IMR-90 (cell line): ENCODE measurements around the gene SLIT3. TPM values are rescaled to one million over a fixed set of nuclear protein-coding genes. Genes with fewer than 3 reads are reported as not detected.

Experiments used
- ATAC-seq: fragments of 200-7000 bp; cut with Tn5 transposase; 2 replicates; pipeline ENCODE4 v1.9.1; 2020; ENCODE audit warnings: low read depth, mild to moderate bottlenecking, moderate library complexity
- BruUV-seq: library from RNA; stranded (reverse); fragments of 400-500 nt; replicated peaks from 2 replicates; lab custom pipeline; 2021; lab: Mats Ljungman, UMichigan
- CTCF ChIA-PET: fragments of 300-600 bp; formaldehyde crosslinking; extraction: SDS; loops from one replicate; lab custom pipeline; 2021; ENCODE audit warnings: antibody characterized with exemption; lab: Yijun Ruan, JAX
- POLR2A ChIA-PET: fragments of 300-600 bp; sonication (Branson Sonifier 250); formaldehyde crosslinking; loops from one replicate; lab custom pipeline; 2022; ENCODE audit warnings: antibody characterized with exemption; ENCODE audit not compliant: unreplicated experiment; lab: Charles Lee
- DNase-seq: peaks from one replicate; pipeline ENCODE4 v3.0.0; 2013
- H2AFZ ChIP-seq: replicated peaks from 2 replicates; pipeline ENCODE3; 2013; ENCODE audit warnings: low read length, mild to moderate bottlenecking; ENCODE audit not compliant: poor library complexity
- H2AK5ac ChIP-seq: 2 replicates; pipeline ENCODE4 v1.6.1; 2013; ENCODE audit warnings: low read depth, low read length, inconsistent platforms
- H2AK9ac ChIP-seq: replicated peaks from 2 replicates; pipeline ENCODE3; 2013; ENCODE audit warnings: mild to moderate bottlenecking, low read depth, low read length, moderate library complexity; ENCODE audit not compliant: poor library complexity
- H2BK120ac ChIP-seq: 2 replicates; pipeline ENCODE4 v1.6.1; 2013; ENCODE audit warnings: low read depth, low read length, inconsistent platforms
- H2BK15ac ChIP-seq: 3 replicates; pipeline ENCODE4 v1.6.1; 2013; ENCODE audit warnings: low read depth, low read length, inconsistent platforms
- H2BK20ac ChIP-seq: 2 replicates; pipeline ENCODE4 v1.6.1; 2013; ENCODE audit warnings: low read depth, mild to moderate bottlenecking, inconsistent platforms, low read length, moderate library complexity
- H2BK5ac ChIP-seq: 2 replicates; pipeline ENCODE4 v1.6.1; 2013; ENCODE audit warnings: mild to moderate bottlenecking, low read depth, low read length, inconsistent platforms; ENCODE audit not compliant: poor library complexity, severe bottlenecking
- H3K14ac ChIP-seq: replicated peaks from 2 replicates; pipeline ENCODE4 v1.6.1; 2013; ENCODE audit warnings: low read depth, low read length, inconsistent platforms
- H3K18ac ChIP-seq: 2 replicates; pipeline ENCODE4 v1.6.1; 2013; ENCODE audit warnings: low read depth, low read length, control low read depth
- H3K23ac ChIP-seq: 2 replicates; pipeline ENCODE4 v1.6.1; 2013; ENCODE audit warnings: low read depth, low read length, inconsistent platforms
- H3K27ac ChIP-seq: 2 replicates; pipeline ENCODE4 v1.5.1; 2013; ENCODE audit warnings: mild to moderate bottlenecking, control low read depth, low read length; ENCODE audit not compliant: insufficient read depth
- H3K27me3 ChIP-seq: 2 replicates; pipeline ENCODE4 v1.6.1; 2013; ENCODE audit warnings: low read length; ENCODE audit not compliant: control insufficient read depth, insufficient read depth
- H3K36me3 ChIP-seq: 2 replicates; pipeline ENCODE4 v1.6.1; 2013; ENCODE audit warnings: low read length, mixed read lengths; ENCODE audit not compliant: control insufficient read depth, insufficient read depth
- H3K4ac ChIP-seq: 2 replicates; pipeline ENCODE4 v1.6.1; 2013; ENCODE audit warnings: low read depth, low read length, inconsistent platforms
- H3K4me1 ChIP-seq: 2 replicates; pipeline ENCODE4 v1.6.1; 2013; ENCODE audit warnings: low read length, mixed read lengths; ENCODE audit not compliant: control insufficient read depth, insufficient read depth
- H3K4me2 ChIP-seq: 2 replicates; pipeline ENCODE4 v1.6.1; 2013; ENCODE audit warnings: low read depth, mild to moderate bottlenecking, control low read depth, low read length, moderate library complexity
- H3K4me3 ChIP-seq: 2 replicates; pipeline ENCODE4 v1.5.1; 2013; ENCODE audit warnings: low read depth, mild to moderate bottlenecking, control low read depth, low read length, moderate library complexity; ENCODE audit not compliant: insufficient read depth
- H3K56ac ChIP-seq: 2 replicates; pipeline ENCODE4 v1.6.1; 2013; ENCODE audit warnings: low read length, inconsistent platforms; ENCODE audit not compliant: insufficient read depth; ENCODE audit errors: extremely low read depth
- H3K79me1 ChIP-seq, 2 experiments: 2 replicates each; pipeline ENCODE4 v1.6.1; 2013; ENCODE audit warnings: low read length in 2 of 2, inconsistent platforms in 1 of 2, low read depth in 1 of 2
- H3K9ac ChIP-seq: 2 replicates; pipeline ENCODE4 v1.6.1; 2013; ENCODE audit warnings: low read depth, low read length, control low read depth
- H3K9me1 ChIP-seq: 2 replicates; pipeline ENCODE4 v1.6.1; 2013; ENCODE audit warnings: low read length, inconsistent platforms; ENCODE audit not compliant: insufficient read depth
- H3K9me3 ChIP-seq: 2 replicates; pipeline ENCODE4 v1.6.1; 2013; ENCODE audit warnings: low read length; ENCODE audit not compliant: control insufficient read depth, insufficient read depth
- H4K20me1 ChIP-seq: 2 replicates; pipeline ENCODE4 v1.6.1; 2013; ENCODE audit warnings: low read length, inconsistent platforms; ENCODE audit not compliant: insufficient read depth
- H4K5ac ChIP-seq: 2 replicates; pipeline ENCODE4 v1.6.1; 2013; ENCODE audit warnings: mild to moderate bottlenecking, low read depth, low read length, control low read depth
- H4K8ac ChIP-seq, 2 experiments: 2 replicates each; pipeline ENCODE4 v1.6.1; 2013; ENCODE audit warnings: low read depth in 2 of 2, low read length in 2 of 2, control low read depth in 1 of 2, inconsistent platforms in 1 of 2
- H4K91ac ChIP-seq: 2 replicates; pipeline ENCODE4 v1.6.1; 2013; ENCODE audit warnings: low read depth, low read length, inconsistent platforms; ENCODE audit not compliant: insufficient read depth
- CEBPB ChIP-seq: IDR thresholded peaks from 2 replicates; pipeline ENCODE4 v1.6.1; 2012; ENCODE audit warnings: low read depth, low read length, improper control_type of control experiment
- FOS ChIP-seq: fragments of 150-350 bp; IDR thresholded peaks from 2 replicates; pipeline ENCODE4 v1.6.1; 2016; ENCODE audit warnings: low read depth, low read length
- MAFK ChIP-seq: IDR thresholded peaks from 2 replicates; pipeline ENCODE4 v1.6.1; 2012; ENCODE audit warnings: low read depth, low read length, improper control_type of control experiment
- MXI1 ChIP-seq: IDR thresholded peaks from 2 replicates; pipeline ENCODE4 v1.6.1; 2012; ENCODE audit warnings: low read depth, mild to moderate bottlenecking, low read length, moderate library complexity, borderline replicate concordance
- RCOR1 ChIP-seq: IDR thresholded peaks from 2 replicates; pipeline ENCODE4 v1.6.1; 2012; ENCODE audit warnings: mild to moderate bottlenecking, low read length, improper control_type of control experiment; ENCODE audit not compliant: insufficient replicate concordance
- SMC3 ChIP-seq: fragments of 150-350 bp; IDR thresholded peaks from 2 replicates; pipeline ENCODE4 v1.6.1; 2016; ENCODE audit warnings: low read depth, mild to moderate bottlenecking, antibody characterized with exemption, low read length, moderate library complexity
- WGBS, 2 experiments: methylation state at CpG; one replicate each; pipeline versions ENCODE4 v1.1.5 to v1.1.7; 2013; ENCODE audit warnings: missing lambda C conversion rate in 2 of 2; ENCODE audit not compliant: insufficient read length in 1 of 2; ENCODE audit errors: extremely low coverage in 2 of 2; 5-methylcytosine and 5-hydroxymethylcytosine counted together
- dilution Hi-C: fragments of 300-500 bp; cut with HindIII; formaldehyde crosslinking; loops from one replicate; pipeline ENCODE4 v1.14.3; 2018; ENCODE audit warnings: low sequenced_read_pairs; ENCODE audit not compliant: unreplicated experiment
- in situ Hi-C: fragments of 300-500 bp; cut with MboI; formaldehyde crosslinking; loops from 3 replicates; pipeline ENCODE4 v1.14.3; 2019; ENCODE audit warnings: low sequenced_read_pairs, inconsistent platforms, mixed read lengths
- intact Hi-C: fragments of 100-400 bp; cut with micrococcal nuclease; formaldehyde crosslinking; loops from 2 replicates; pipeline ENCODE4 v1.10.0; 2022
- polyA plus RNA-seq, 3 experiments: library from polyadenylated mRNA; depleted of rRNA; stranded (reverse); fragments of >200 nt; gene quantifications; 2 replicates each; pipeline ENCODE4 v1.2.3, GENCODE V29; 2012; ENCODE audit warnings: low replicate concordance in 1 of 3
- total RNA-seq: library from RNA; depleted of rRNA; stranded (reverse); fragments of >200 nt; gene quantifications from 2 replicates; pipeline ENCODE4 v1.2.3, GENCODE V29; 2012

Gene SLIT3
- total and polyA plus RNA-seq, 2 of the 4 experiments (the other 2 are of a cell fraction) = 0.18 to 0.50 TPM

DNA sequence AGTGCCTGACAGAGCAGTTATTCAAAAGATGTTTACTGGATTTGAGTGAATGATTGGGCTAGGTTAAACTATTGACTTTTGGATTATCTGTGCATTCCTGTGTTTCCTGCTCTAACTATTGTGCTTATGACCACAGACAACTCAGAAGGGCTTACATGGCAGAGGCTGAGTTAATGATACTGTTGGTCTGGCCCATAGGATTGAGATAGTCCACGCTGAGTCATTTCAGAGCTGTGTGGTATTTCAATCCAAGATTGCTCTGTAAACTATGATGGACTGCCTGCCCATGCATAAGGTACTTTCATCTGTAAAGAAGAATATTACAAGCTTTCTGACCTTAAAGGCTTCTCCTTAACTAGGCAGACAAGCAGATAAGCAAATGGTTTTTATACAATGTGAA lies 49.1 kb upstream of the SLIT3 start:
- no peak overlapping the region for H4K8ac ChIP-seq
- no peak overlapping the region for H3K27ac ChIP-seq
- ChIA-PET CTCF (no interaction called here), POLR2A (no interaction called here)
- no peaks in the 10 kb centered on the region for H3K79me1 ChIP-seq
- H3K56ac ChIP-seq = no peak overlapping the region
- H3K4me3 ChIP-seq = no peak overlapping the region
- H2AFZ ChIP-seq = no peak overlapping the region
- no peak for TF ChIP-seq MXI1
- TF ChIP-seq MAFK = no peak
- TF ChIP-seq CEBPB = no peak
- no peak for TF ChIP-seq SMC3
- TF ChIP-seq FOS = 0 out of 2 replicates have a peak, but pooled peaks have one; percentile 6
- TF ChIP-seq RCOR1 = no peak
- no peak overlapping the region for H4K5ac ChIP-seq
- H3K4me1 ChIP-seq = no peaks in the 10 kb centered on the region
- no peaks in the 10 kb centered on the region for H3K27me3 ChIP-seq
- DNase-seq (peak; percentile 53), ATAC-seq (peak; percentile 40)
- no peak overlapping the region for H4K91ac ChIP-seq
- no peak overlapping the region for H2BK15ac ChIP-seq
- no TSS peak for BruUV-seq
- no peak overlapping the region for H2AK9ac ChIP-seq
- peak overlapping the region; percentile 17 for H2BK5ac ChIP-seq
- H3K14ac ChIP-seq = no peak overlapping the region
- no peak overlapping the region for H3K9ac ChIP-seq
- H2BK20ac ChIP-seq = no peak overlapping the region
- H3K9me1 ChIP-seq = no peaks in the 10 kb centered on the region
- dilution Hi-C loops = no loop called here
- H4K20me1 ChIP-seq = no peaks in the 10 kb centered on the region
- H3K4me2 ChIP-seq = no peak overlapping the region
- H3K36me3 ChIP-seq = no peaks in the 10 kb centered on the region
- H2BK120ac ChIP-seq = no peak overlapping the region
- in situ Hi-C loops = no loop called here
- no peak overlapping the region for H3K23ac ChIP-seq
- H2AK5ac ChIP-seq = no peak overlapping the region
- no peaks in the 10 kb centered on the region for H3K9me3 ChIP-seq
- intact Hi-C loops = loop anchor here (5.0 kb wide), 1 partner anchor 227 kb away; no protein-coding TSS in a partner anchor
- no CpG with 5 or more reads among the region's 1 CpG for WGBS, 2 experiments
- no peak overlapping the region for H3K18ac ChIP-seq
- no peak overlapping the region for H3K4ac ChIP-seq
